ENCODE data around the gene LRP2.

DNA sequence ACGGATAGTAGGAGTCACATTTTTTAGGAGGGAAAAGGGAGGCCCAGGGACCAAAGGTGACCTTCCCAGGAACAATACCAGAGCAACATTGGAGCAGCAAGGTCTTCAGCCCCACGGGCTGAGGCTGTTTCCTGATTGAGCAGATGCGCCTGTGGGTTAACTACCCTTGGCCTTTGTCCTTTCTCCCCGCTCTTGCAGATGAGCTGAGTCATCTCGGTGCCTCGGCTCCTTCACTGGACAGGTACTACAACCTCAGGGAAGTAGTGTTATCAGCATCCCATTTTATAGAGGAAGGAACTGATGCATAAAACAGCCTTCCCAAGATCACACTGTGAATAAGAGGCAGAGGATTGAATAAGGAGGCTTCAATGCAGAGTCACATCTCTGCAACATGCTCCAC is 249.5 kb downstream of the LRP2 start:
- TF ChIP-seq EZH2 (IDR thresholded peaks at IDR 0.05; ENCODE audit: insufficient read depth, low read length) (no peak), CTCF (IDR thresholded peaks at IDR 0.05; ENCODE audit: insufficient read depth, low read depth, low read length) (no peak)

Data from astrocyte (in vitro differentiated cells and primary cell).